ENCODE data around the gene MEGF8. TPM values are rescaled to one million over a fixed set of nuclear protein-coding genes. Genes with fewer than 3 reads are reported as not detected.

Gene MEGF8
- total RNA-seq, 4 donors from 2014 or later, result 6.4 to 11.1 (median 10.3) TPM

GRCh38 chr19:42278452-42279154 lies 46.8 kb upstream of the MEGF8 start:
- no peaks in the 10 kb centered on the region for H3K27me3 ChIP-seq
- H3K27ac ChIP-seq, result peak overlapping the region; percentile 84 to 99 (median 96)
- intact Hi-C loops (cut with DNase I), result no loop called here
- peaks cover 7 to 32% (median 12%) of the 10 kb centered on the region in 3 donors for H3K36me3 ChIP-seq
- WGBS, 2 donors, result 49 to 51% methylated on average over 4 to 5 of the region's 5 CpGs
- H3K4me3 ChIP-seq, result peak overlapping the region in 2 of 4 donors; percentile 2 to 4
- peaks cover 67 to 100% (median 79%) of the 10 kb centered on the region in 3 donors for H3K4me1 ChIP-seq
- no peaks in the 10 kb centered on the region for H3K9me3 ChIP-seq
- peak in 1 of 6 experiments; percentile 2 for TF ChIP-seq CTCF (IDR thresholded peaks at IDR 0.05)
- TF ChIP-seq POLR2A (IDR thresholded peaks at IDR 0.05), result no peak
- DNase-seq, result no peak

GRCh38 chr19:42279155-42279901 lies 46.1 kb upstream of the MEGF8 start:
- TF ChIP-seq POLR2A (IDR thresholded peaks at IDR 0.05) (no peak), CTCF (IDR thresholded peaks at IDR 0.05) (no peak)
- Histone ChIP-seq H3K36me3 (peaks cover 0 to 25% (median 5%) of the 10 kb centered on the region in 3 donors), H3K4me1 (peaks cover 67 to 93% (median 77%) of the 10 kb centered on the region in 3 donors), H3K4me3 (peak overlapping the region; percentile 34 to 96 (median 76)), H3K27ac (peak overlapping the region; percentile 84 to 99 (median 96)), H3K9me3 (no peaks in the 10 kb centered on the region), H3K27me3 (no peaks in the 10 kb centered on the region)
- no peak for DNase-seq
- intact Hi-C loops (cut with DNase I), result no loop called here
- 6 to 12% methylated on average over 6 of the region's 6 CpGs for WGBS, 2 donors

GRCh38 chr19:42279902-42280814 lies 45.3 kb upstream of the MEGF8 start:
- no peak for DNase-seq
- intact Hi-C loops (cut with DNase I), result no loop called here
- H3K27me3 ChIP-seq, result no peaks in the 10 kb centered on the region
- H3K4me1 ChIP-seq, result peaks cover 75 to 92% (median 76%) of the 10 kb centered on the region in 3 donors
- H3K4me3 ChIP-seq, result peak overlapping the region; percentile 34 to 96 (median 76)
- no peaks in the 10 kb centered on the region for H3K9me3 ChIP-seq
- H3K36me3 ChIP-seq, result peaks cover 0 to 17% (median 0%) of the 10 kb centered on the region in 3 donors
- H3K27ac ChIP-seq, result peak overlapping the region; percentile 84 to 99 (median 96)
- TF ChIP-seq CTCF (IDR thresholded peaks at IDR 0.05) (peak; percentile 87 to 96 (median 94)), POLR2A (IDR thresholded peaks at IDR 0.05) (peak in 2 of 4 donors; percentile 8 to 36)
- 0% methylated on average over 3 to 23 of the region's 89 CpGs for WGBS, 2 donors

DNA sequence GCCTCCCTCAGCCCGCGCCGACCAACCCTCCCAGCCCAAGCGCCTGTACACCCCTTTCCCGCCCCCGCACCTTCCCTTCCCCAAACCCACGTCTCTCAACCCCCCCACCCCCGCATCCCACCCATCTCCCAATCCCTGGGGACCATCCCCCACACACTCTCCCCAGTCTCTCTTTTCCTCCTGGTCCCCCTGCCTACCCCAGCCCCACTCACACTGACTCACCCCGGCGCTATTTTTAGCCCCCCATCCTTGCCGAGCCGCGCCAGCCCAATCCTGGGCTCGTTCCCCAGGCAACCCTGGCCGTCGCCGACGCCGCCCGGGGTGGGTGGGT lies 44.7 kb upstream of the MEGF8 start:
- Histone ChIP-seq H3K27me3 (no peaks in the 10 kb centered on the region), H3K27ac (peak overlapping the region; percentile 84 to 99 (median 96)), H3K4me1 (peaks cover 77 to 92% (median 81%) of the 10 kb centered on the region in 3 donors), H3K4me3 (peak overlapping the region; percentile 34 to 96 (median 76)), H3K36me3 (peaks cover 0 to 10% (median 0%) of the 10 kb centered on the region in 3 donors), H3K9me3 (no peaks in the 10 kb centered on the region)
- TF ChIP-seq CTCF (IDR thresholded peaks at IDR 0.05), result no peak
- no peak for TF ChIP-seq POLR2A (IDR thresholded peaks at IDR 0.05)
- intact Hi-C loops (cut with DNase I), result no loop called here
- no peak for DNase-seq
- WGBS, 2 donors, result 0% methylated on average over 3 to 4 of the region's 20 CpGs

Data from esophagus squamous epithelium (tissue), 5 donors.